Measurements from ENCODE around the gene NF1. TPM values are rescaled to one million over a fixed set of nuclear protein-coding genes. Genes with fewer than 3 reads are reported as not detected.
A peak's percentile ranks its signal among the peaks of the same experiment; 100 is the strongest.
"Not testable (repeated sequence)": the region's sequence is repeated elsewhere in the genome, so short reads cannot be mapped to it uniquely, and the experiment has no call there.

NF1 gene
- total RNA-seq, 1 donor from 2014 or later = 33.2 TPM

DNA sequence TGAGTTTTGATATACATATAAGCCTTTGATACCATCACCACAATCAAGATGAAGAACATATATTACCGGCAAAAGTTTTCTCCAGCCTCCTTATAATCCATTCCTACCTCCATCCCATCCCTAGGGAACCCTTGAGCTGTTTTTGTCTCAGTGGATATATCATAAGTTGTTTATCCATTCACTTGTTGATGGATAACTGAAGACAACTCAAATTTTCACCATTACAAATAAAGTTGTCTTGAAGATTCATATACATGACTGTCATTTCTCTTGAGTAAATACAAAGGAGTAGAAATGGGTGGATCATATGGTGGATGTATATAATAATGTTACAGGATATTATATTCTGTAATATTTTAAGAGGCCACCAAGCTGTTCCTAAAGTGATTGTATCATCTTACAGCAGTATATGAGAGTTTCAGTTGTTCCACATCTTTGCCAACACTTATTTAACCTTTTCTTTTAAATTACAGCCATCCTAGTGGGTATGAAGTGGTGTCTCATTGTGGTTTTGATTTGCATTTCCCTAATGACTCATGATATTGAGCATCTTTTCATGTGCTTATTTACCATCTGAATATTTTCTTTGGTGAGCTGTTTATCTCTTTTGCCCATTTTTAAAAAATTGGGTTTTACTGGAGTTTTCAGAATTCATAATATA, 17.4 kb downstream of the NF1 start:
- TF ChIP-seq, protein P1, sequence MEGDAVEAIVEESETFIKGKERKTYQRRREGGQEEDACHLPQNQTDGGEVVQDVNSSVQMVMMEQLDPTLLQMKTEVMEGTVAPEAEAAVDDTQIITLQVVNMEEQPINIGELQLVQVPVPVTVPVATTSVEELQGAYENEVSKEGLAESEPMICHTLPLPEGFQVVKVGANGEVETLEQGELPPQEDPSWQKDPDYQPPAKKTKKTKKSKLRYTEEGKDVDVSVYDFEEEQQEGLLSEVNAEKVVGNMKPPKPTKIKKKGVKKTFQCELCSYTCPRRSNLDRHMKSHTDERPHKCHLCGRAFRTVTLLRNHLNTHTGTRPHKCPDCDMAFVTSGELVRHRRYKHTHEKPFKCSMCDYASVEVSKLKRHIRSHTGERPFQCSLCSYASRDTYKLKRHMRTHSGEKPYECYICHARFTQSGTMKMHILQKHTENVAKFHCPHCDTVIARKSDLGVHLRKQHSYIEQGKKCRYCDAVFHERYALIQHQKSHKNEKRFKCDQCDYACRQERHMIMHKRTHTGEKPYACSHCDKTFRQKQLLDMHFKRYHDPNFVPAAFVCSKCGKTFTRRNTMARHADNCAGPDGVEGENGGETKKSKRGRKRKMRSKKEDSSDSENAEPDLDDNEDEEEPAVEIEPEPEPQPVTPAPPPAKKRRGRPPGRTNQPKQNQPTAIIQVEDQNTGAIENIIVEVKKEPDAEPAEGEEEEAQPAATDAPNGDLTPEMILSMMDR (IDR thresholded peaks at IDR 0.05; ENCODE audit: insufficient read depth, low read length, severe bottlenecking) = no peak
- no peak for FAIRE-seq
- Histone ChIP-seq H3K4me3 (ENCODE audit: low read depth, low read length) (no peak overlapping the region), H3K36me3 (ENCODE audit: control insufficient read depth, insufficient read depth, low read length) (no peaks in the 10 kb centered on the region), H3K27me3 (ENCODE audit: control insufficient read depth, insufficient read depth, low read length) (no peaks in the 10 kb centered on the region)
- peak; percentile 50 for DNase-seq (ENCODE audit: low read depth)

- not testable (repeated sequence) for H3K4me3 ChIP-seq (ENCODE audit: low read depth, low read length); DNase-seq (ENCODE audit: low read depth); H3K27me3 ChIP-seq (ENCODE audit: control insufficient read depth, insufficient read depth, low read length); FAIRE-seq; H3K36me3 ChIP-seq (ENCODE audit: control insufficient read depth, insufficient read depth, low read length)
Measured at GRCh38 chr17:31113368-31113767, 18.6 kb downstream of the NF1 start.

DNA sequence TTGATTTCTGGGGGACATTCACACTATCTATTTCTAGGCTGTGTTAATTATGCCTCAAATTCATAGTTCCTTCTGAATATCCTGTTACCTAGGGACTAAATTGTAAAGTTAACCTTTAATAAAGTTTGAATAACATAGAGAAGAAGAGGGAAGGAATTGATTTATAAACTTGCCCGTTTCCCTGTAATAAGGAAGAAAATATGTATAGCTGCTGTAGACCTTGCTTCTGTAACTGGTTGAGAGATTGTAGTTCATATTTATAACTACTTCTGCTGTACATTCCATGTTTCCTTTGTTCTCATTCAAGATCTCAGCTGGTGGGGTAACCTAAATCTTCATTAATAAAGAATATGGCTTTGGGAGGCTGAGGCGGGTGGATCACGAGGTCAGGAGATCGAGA, 19.2 kb downstream of the NF1 start:
- FAIRE-seq = no peak
- TF ChIP-seq, protein P1 (IDR thresholded peaks at IDR 0.05; ENCODE audit: insufficient read depth, low read length, severe bottlenecking) = no peak
- H3K36me3 ChIP-seq (ENCODE audit: control insufficient read depth, insufficient read depth, low read length) = no peaks in the 10 kb centered on the region

DNA sequence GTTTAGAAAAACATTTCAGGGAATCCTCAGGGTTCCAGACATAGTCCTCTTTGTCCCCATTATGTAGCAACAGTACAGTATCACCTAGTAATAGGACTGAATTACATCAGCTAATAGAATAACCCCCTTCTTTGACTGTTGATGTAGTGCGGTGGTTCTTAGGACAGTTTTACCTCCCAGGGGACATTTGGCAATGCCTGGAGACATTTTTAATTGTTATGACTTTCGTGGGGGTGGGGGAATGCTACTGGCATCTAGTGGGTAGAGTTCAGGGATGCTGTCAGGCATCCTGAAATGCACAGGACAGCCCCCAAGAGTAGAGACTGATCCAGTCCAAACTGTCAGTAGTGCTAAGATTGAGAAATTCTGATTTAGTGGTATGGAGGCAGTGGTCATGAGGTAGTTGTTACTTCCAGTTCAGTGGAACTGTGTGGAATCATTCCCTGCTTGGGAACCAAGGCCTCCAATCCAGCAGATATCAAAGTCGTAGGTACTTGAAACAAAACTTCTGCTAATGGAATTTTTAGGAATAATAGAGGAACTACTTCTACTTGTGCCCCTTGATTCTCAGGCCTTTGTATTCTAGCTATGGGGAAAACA, 20.3 kb downstream of the NF1 start:
- FAIRE-seq (no peak), DNase-seq (ENCODE audit: low read depth) (no peak)
- Histone ChIP-seq H3K27me3 (ENCODE audit: control insufficient read depth, insufficient read depth, low read length) (no peaks in the 10 kb centered on the region), H3K4me3 (ENCODE audit: low read depth, low read length) (no peak overlapping the region), H3K36me3 (ENCODE audit: control insufficient read depth, insufficient read depth, low read length) (no peaks in the 10 kb centered on the region)
- TF ChIP-seq, protein P1 (IDR thresholded peaks at IDR 0.05; ENCODE audit: insufficient read depth, low read length, severe bottlenecking) = no peak

More for the DNA sequence above, 19.2 kb downstream of the NF1 start:
- no peak overlapping the region for H3K4me3 ChIP-seq (ENCODE audit: low read depth, low read length)
- no peak for DNase-seq (ENCODE audit: low read depth)
- no peaks in the 10 kb centered on the region for H3K27me3 ChIP-seq (ENCODE audit: control insufficient read depth, insufficient read depth, low read length)

- Histone ChIP-seq H3K27me3 (ENCODE audit: control insufficient read depth, insufficient read depth, low read length) (no peaks in the 10 kb centered on the region), H3K4me3 (ENCODE audit: low read depth, low read length) (no peak overlapping the region), H3K36me3 (ENCODE audit: control insufficient read depth, insufficient read depth, low read length) (no peaks in the 10 kb centered on the region)
- FAIRE-seq (no peak), DNase-seq (ENCODE audit: low read depth) (no peak)
- TF ChIP-seq, protein P1 (IDR thresholded peaks at IDR 0.05; ENCODE audit: insufficient read depth, low read length, severe bottlenecking) = no peak
Measured at GRCh38 chr17:31116167-31116566, 21.4 kb downstream of the NF1 start.

- Histone ChIP-seq H3K27me3 (ENCODE audit: control insufficient read depth, insufficient read depth, low read length) (no peaks in the 10 kb centered on the region), H3K36me3 (ENCODE audit: control insufficient read depth, insufficient read depth, low read length) (no peaks in the 10 kb centered on the region), H3K4me3 (ENCODE audit: low read depth, low read length) (no peak overlapping the region)
- DNase-seq (ENCODE audit: low read depth) = no peak
- no peak for FAIRE-seq
- TF ChIP-seq, protein P1 (IDR thresholded peaks at IDR 0.05; ENCODE audit: insufficient read depth, low read length, severe bottlenecking) = no peak
Measured at GRCh38 chr17:31122746-31123145, 28.0 kb downstream of the NF1 start.

All from bronchial epithelial cell (primary cell).